Adrenal gland (tissue), 5 donors: ENCODE data around the gene ETV6.

Experiments
- POLR2A ChIP-seq, 2 donors: fragments of 450-650 bp; IDR thresholded peaks; one replicate each; pipeline ENCODE4 v1.6.1; 2017; ENCODE audit warnings: antibody characterized with exemption in 2 of 2, mild to moderate bottlenecking in 2 of 2, moderate library complexity in 1 of 2
- TF ChIP-seq, protein P1 (sequence below), 6 experiments: fragments of 450-650 bp in 4 of 6; fragments of 200-600 bp in 2 of 6; sonication (generic) in 1 of 6; IDR thresholded peaks; 1 replicate in 5 of 6; 2 replicates in 1 of 6; pipeline versions ENCODE4 v1.5.1 to v1.8.0; 2016 to 2021; ENCODE audit warnings: antibody characterized with exemption in 6 of 6, mild to moderate bottlenecking in 2 of 6, moderate library complexity in 1 of 6
- donor health status: DM: no; HTN: no; CAD: no.

GRCh38 chr12:11694528-11694927 lies 45.1 kb downstream of the ETV6 start:
- TF ChIP-seq POLR2A (IDR thresholded peaks at IDR 0.05), result no peak
- TF ChIP-seq, protein P1, sequence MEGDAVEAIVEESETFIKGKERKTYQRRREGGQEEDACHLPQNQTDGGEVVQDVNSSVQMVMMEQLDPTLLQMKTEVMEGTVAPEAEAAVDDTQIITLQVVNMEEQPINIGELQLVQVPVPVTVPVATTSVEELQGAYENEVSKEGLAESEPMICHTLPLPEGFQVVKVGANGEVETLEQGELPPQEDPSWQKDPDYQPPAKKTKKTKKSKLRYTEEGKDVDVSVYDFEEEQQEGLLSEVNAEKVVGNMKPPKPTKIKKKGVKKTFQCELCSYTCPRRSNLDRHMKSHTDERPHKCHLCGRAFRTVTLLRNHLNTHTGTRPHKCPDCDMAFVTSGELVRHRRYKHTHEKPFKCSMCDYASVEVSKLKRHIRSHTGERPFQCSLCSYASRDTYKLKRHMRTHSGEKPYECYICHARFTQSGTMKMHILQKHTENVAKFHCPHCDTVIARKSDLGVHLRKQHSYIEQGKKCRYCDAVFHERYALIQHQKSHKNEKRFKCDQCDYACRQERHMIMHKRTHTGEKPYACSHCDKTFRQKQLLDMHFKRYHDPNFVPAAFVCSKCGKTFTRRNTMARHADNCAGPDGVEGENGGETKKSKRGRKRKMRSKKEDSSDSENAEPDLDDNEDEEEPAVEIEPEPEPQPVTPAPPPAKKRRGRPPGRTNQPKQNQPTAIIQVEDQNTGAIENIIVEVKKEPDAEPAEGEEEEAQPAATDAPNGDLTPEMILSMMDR (IDR thresholded peaks at IDR 0.05), result no peak
